D721Med (cell line): Measurements from ENCODE around the gene BNC2.

ENCODE experiments used
- DNase-seq: peaks from one replicate; pipeline ENCODE4 v3.0.0; 2011; ENCODE audit warnings: low spot score; ENCODE audit not compliant: insufficient read length
- FAIRE-seq: peaks from 2 replicates; lab custom pipeline; 2011; peaks lifted over from hg19 to GRCh38; lab: Jason Lieb, UNC
- TF ChIP-seq, protein P1 (sequence below): IDR thresholded peaks from 2 replicates; pipeline ENCODE4 v1.5.1; 2012; ENCODE audit warnings: mild to moderate bottlenecking, control low read depth; ENCODE audit not compliant: insufficient read depth; ENCODE audit errors: missing control alignments

Gene BNC2

DNA sequence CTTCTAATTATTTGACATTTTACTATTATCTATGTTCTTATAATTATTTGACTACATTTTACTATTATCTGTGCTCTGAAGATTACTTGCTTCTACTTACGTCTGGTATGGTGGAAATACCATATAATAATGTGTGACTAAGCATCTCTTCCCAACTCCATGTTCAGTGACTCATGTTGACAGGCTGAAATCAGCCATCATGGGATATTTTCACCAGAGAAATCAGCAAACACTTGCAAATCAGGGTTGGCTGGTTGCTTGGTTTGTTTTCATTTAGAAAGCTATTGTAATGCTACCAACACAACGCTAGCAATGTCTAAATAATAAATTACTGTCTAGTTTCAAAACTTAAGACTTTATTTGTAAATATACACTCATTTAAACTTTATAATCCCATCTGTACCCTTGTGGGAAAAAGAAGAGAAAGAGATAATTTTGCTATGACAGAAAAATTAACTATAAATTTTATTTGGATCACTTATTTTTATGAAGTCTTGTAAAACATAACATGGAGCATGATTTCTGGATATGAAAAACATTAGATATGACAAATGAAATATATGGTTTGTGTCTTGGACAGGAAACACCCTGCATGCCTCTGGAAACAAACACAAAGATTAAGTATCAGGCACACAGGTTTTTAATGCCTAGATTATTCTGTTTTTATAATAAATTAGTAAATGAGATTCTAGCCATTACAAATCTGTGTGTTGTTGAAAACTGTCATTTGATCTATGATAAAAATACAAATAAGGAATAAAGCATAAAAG is 337.6 kb downstream of the BNC2 start:
- TF ChIP-seq, protein P1, sequence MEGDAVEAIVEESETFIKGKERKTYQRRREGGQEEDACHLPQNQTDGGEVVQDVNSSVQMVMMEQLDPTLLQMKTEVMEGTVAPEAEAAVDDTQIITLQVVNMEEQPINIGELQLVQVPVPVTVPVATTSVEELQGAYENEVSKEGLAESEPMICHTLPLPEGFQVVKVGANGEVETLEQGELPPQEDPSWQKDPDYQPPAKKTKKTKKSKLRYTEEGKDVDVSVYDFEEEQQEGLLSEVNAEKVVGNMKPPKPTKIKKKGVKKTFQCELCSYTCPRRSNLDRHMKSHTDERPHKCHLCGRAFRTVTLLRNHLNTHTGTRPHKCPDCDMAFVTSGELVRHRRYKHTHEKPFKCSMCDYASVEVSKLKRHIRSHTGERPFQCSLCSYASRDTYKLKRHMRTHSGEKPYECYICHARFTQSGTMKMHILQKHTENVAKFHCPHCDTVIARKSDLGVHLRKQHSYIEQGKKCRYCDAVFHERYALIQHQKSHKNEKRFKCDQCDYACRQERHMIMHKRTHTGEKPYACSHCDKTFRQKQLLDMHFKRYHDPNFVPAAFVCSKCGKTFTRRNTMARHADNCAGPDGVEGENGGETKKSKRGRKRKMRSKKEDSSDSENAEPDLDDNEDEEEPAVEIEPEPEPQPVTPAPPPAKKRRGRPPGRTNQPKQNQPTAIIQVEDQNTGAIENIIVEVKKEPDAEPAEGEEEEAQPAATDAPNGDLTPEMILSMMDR: no peak
- FAIRE-seq (no peak), DNase-seq (no peak)

GRCh38 chr9:16532272-16532671 is 338.2 kb downstream of the BNC2 start:
- no peak for FAIRE-seq
- TF ChIP-seq, protein P1: no peak

DNA sequence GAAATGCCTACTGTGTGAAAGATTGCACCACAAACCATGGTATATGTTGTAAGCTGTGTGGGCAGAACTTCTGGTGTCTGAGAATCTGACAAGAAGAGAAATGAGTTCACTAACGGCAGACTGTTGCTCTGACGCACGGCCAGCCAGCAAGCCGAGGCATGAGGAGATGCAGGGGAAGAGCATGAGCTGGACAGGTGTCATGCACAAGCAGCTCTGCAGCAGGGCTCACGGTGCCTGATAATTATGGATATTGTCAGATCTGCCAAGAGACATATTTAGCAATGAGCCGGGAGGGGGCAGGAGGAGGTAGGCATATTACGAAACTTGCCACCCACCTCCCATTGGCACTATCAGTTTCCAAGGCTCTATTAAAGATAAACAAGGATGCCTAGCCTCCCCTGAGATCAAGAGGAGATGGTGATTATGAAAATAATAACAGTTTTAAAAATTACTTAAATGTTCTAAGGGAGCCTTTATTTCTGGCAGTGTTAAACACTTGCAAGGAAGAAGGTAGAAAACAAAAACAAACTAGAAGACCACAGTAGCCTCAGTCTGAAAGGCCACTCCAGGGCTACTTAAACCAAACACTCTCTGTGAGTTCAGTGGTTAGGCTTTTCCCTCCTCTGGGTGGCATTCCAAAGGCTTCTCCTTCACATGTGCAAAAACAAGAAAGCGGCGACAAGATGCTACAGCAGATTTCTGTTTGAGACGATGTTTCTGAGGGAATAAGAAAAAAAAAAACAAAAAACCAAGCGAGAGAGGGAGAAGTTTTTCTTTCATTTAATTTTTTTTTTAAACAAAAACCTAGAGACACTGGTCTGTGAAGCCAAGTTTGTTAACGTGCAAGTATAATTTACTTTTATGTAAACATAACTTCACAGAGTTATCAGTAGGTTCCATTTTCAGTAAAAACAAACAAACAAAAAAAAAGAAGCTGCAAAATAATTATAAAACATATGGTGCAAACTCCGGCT is 339.5 kb downstream of the BNC2 start:
- TF ChIP-seq, protein P1: no peak
- no peak for DNase-seq
- no peak for FAIRE-seq

More at GRCh38 chr9:16532272-16532671, 338.2 kb downstream of the BNC2 start:
- no peak for DNase-seq

DNA sequence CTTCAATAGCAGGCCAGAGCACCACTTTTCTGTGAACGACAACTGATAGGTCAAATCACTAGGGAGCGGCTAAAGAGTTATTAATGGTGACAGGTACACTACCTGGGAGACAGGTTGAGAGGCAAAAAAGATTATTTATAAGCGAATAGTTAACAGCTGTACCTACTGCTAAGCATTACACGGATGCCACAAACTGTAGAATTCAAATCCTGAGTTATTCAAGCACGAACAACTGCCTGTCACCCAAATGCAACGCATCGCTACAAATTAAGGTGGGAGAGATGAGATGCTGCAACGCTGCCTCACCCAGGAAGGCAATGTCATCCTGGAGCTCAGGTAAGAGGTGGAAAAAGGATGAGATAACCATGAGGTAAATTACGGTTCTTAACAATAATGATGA is 342.9 kb downstream of the BNC2 start:
- TF ChIP-seq, protein P1: no peak
- FAIRE-seq: no peak
- no peak for DNase-seq

GRCh38 chr9:16526380-16526779 is 344.1 kb downstream of the BNC2 start:
- TF ChIP-seq, protein P1: no peak
- no peak for DNase-seq
- FAIRE-seq: no peak

DNA sequence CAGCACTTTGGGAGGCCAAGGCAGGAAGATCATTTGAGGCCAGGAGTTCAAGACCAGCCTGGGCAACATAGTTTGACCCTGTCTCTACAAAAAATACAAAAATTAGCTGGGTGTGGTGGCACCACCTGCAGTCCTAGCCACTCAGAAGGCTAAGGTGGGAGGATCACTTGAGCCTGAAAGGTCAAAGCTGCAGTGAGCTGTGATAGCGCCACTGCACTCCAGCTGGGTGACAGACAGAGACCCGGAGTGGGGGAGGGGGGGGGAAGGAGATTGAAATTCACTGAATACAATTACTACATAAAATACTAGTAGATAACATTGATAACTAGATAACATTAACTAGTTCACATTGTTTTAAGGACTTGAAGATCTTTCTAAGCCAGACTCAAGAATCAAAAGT is 345.6 kb downstream of the BNC2 start:
- TF ChIP-seq, protein P1: no peak
- DNase-seq (no peak), FAIRE-seq (no peak)
